Measurements from ENCODE around the gene AOPEP. TPM values are rescaled to one million over a fixed set of nuclear protein-coding genes. Genes with fewer than 3 reads are reported as not detected.

AOPEP gene
- total and polyA plus RNA-seq, 2 donors (not counting 3 experiments of a cell fraction or from before 2014, with no cell fraction given) = 20.2 to 41.6 TPM

DNA sequence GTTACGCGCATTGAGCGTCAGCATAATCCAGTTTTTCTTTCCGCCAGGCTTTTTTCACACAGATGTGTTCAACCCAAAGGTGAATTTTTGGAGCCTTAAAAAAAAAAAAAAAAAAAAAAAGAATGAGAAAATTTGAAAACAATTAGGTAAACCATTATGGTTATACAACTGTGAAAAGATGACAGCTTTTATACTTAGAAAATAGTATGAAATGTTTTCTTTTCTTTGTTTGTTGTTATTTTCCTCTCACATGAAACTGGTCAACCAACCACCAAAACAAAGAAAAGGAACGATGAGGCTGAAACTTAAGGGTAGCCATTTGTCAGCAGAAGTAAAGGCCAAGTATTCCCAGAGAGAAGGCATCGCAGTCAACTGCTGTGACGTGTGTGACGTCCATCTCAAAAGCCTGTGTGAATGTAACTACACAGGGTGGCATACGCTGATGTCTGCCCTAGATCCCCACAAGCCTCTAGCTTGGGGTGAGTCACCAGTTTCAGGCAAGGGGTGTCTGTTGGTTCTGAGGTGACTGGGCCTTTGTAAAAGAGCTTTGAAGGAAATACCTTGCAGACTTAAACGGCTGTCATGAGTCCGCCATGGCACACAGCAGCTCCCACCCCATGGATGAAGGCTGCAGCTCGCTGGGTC lies 182.9 kb downstream of the AOPEP start:
- POLR2A ChIA-PET = interaction anchor here (0.7 kb wide), 1 partner anchor 112 kb away, joined by 3 read pairs; no protein-coding TSS in a partner anchor
- dilution Hi-C loops (cut with MboI; ENCODE audit: extremely low pct_ligation_motif_present, low sequenced_read_pairs) (no loop called here), intact Hi-C loops (cut with micrococcal nuclease) (no loop called here)
- Histone ChIP-seq H3K9me1 (replicated peaks; ENCODE audit: control insufficient read depth, extremely low read depth, insufficient read depth, low read length) (no peaks in the 10 kb centered on the region), H3K4me2 (ENCODE audit: insufficient read depth, low read length) (no peak overlapping the region), H3K27me3 (ENCODE audit: control insufficient read depth in 2 of 2, insufficient read depth in 2 of 2, low read length in 2 of 2) (no peaks in the 10 kb centered on the region), H3K4me3 (replicated peaks in 1 of 3; ENCODE audit: insufficient read depth in 1 of 3, low read depth in 1 of 3, low read length in 3 of 3) (no peak overlapping the region), H3K9ac (replicated peaks; ENCODE audit: extremely low read depth, insufficient read depth, low read length) (no peak overlapping the region), H2AFZ (ENCODE audit: low read depth, low read length) (no peak overlapping the region), H4K20me1 (replicated peaks; ENCODE audit: control insufficient read depth, extremely low read depth, insufficient read depth, low read length) (no peaks in the 10 kb centered on the region), H3K4me1 (ENCODE audit: control insufficient read depth, extremely low read depth, insufficient read depth, low read length) (peaks cover 34% of the 10 kb centered on the region), H3K27ac (ENCODE audit: insufficient read depth, low read depth, low read length) (no peak overlapping the region), H3K9me3 (replicated peaks; ENCODE audit: control insufficient read depth, insufficient read depth, low read length) (no peaks in the 10 kb centered on the region), H3K36me3 (ENCODE audit: control insufficient read depth in 2 of 2, extremely low read depth in 1 of 2, insufficient read depth in 2 of 2, low read length in 2 of 2) (no peaks in the 10 kb centered on the region), H3K79me2 (ENCODE audit: control insufficient read depth, insufficient read depth, low read length) (no peaks in the 10 kb centered on the region)
- no peak for DNase-seq (ENCODE audit: low read depth, low spot score)
- BruUV-seq (replicated peaks) = no TSS peak
- CTCF ChIA-PET = interaction anchor here (1.4 to 3.0 kb wide), 2 partner anchors 10 to 98 kb away, joined by 3 to 10 read pairs; no protein-coding TSS in a partner anchor
- no peak for FAIRE-seq
- TF ChIP-seq MYC (IDR thresholded peaks at IDR 0.05; ENCODE audit: low read depth, low read length) (no peak), FOS (IDR thresholded peaks at IDR 0.05; ENCODE audit: borderline replicate concordance, insufficient read depth, low read length) (no peak), GATA2 (IDR thresholded peaks at IDR 0.05; ENCODE audit: insufficient read depth, insufficient read length, low read depth, low read length) (no peak), POLR2AphosphoS5 (IDR thresholded peaks at IDR 0.05; ENCODE audit: insufficient read depth, low read depth, low read length) (no peak), POLR2A (IDR thresholded peaks at IDR 0.05; ENCODE audit: low read depth, low read length) (no peak), EZH2 (IDR thresholded peaks at IDR 0.05; ENCODE audit: borderline replicate concordance, low read depth, low read length, severe bottlenecking) (no peak), JUN (IDR thresholded peaks at IDR 0.05; ENCODE audit: borderline replicate concordance, insufficient read depth, insufficient read length, low read depth) (no peak)
- TF ChIP-seq, protein P1, sequence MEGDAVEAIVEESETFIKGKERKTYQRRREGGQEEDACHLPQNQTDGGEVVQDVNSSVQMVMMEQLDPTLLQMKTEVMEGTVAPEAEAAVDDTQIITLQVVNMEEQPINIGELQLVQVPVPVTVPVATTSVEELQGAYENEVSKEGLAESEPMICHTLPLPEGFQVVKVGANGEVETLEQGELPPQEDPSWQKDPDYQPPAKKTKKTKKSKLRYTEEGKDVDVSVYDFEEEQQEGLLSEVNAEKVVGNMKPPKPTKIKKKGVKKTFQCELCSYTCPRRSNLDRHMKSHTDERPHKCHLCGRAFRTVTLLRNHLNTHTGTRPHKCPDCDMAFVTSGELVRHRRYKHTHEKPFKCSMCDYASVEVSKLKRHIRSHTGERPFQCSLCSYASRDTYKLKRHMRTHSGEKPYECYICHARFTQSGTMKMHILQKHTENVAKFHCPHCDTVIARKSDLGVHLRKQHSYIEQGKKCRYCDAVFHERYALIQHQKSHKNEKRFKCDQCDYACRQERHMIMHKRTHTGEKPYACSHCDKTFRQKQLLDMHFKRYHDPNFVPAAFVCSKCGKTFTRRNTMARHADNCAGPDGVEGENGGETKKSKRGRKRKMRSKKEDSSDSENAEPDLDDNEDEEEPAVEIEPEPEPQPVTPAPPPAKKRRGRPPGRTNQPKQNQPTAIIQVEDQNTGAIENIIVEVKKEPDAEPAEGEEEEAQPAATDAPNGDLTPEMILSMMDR (IDR thresholded peaks at IDR 0.05; ENCODE audit: extremely low read depth in 1 of 2, insufficient read depth in 1 of 2, low read depth in 1 of 2, low read length in 2 of 2) = no peak

All from endothelial cell of umbilical vein (primary cell).